Posterior cingulate gyrus (tissue), 11 donors: ENCODE data around the gene BATF2.
"Not testable (repeated sequence)": the region's sequence is repeated elsewhere in the genome, so short reads cannot be mapped to it uniquely, and the experiment has no call there.

ENCODE experiments used
- DNase-seq, 10 donors: peaks; one replicate each; pipeline versions ENCODE4 v3.0.0 to v3.0.0-alpha.2; 2020 to 2021; ENCODE audit warnings: mixed read lengths in 3 of 10
- intact Hi-C: fragments of 100-400 bp; cut with DNase I; formaldehyde crosslinking; loops from one replicate; pipeline ENCODE4 v1.15.1; 2023

BATF2 gene

GRCh38 chr11:65014726-65015227, 18.0 kb upstream of the BATF2 start:
- peak in 1 of 10 donors; percentile 33 for DNase-seq

GRCh38 chr11:65013888-65014725, 17.3 kb upstream of the BATF2 start, which contains the start of gene ARL2:
Gene ARL2 (plus strand): TSS chr11:65014160. CDS start chr11:65014208, 48 bp downstream.
- intact Hi-C loops, result loop anchor here (1.0 to 5.0 kb wide), 6 partner anchors 13 to 167 kb away; partner anchors contain the start of genes CDCA5, SAC3D1, SNX15 and ZFPL1
- peak; percentile 91 to 99 (median 94) for DNase-seq

More at GRCh38 chr11:65014726-65015227, 18.0 kb upstream of the BATF2 start:
- intact Hi-C loops, result loop anchor here (1.0 to 5.0 kb wide), 5 partner anchors 13 to 167 kb away; partner anchors contain the start of genes CDCA5, SAC3D1, SNX15 and ZFPL1

- intact Hi-C loops, result loop anchor here (2.0 to 5.0 kb wide), 3 partner anchors 86 to 166 kb away; no protein-coding TSS in a partner anchor
- DNase-seq, result peak; percentile 81 to 98 (median 89)
Observed at GRCh38 chr11:65013130-65013887, 16.5 kb upstream of the BATF2 start.

- no peak for DNase-seq
- intact Hi-C loops, result no loop called here
Observed at GRCh38 chr11:65008873-65009272, 12.1 kb upstream of the BATF2 start.

GRCh38 chr11:65008016-65008415, 11.2 kb upstream of the BATF2 start:
- intact Hi-C loops, result no loop called here
- DNase-seq, result no peak

GRCh38 chr11:65003968-65004367, 7.2 kb upstream of the BATF2 start:
- DNase-seq, intact Hi-C loops: not testable (repeated sequence)

GRCh38 chr11:65003282-65003681, 6.5 kb upstream of the BATF2 start:
- intact Hi-C loops, result no loop called here
- peak in 2 of 10 donors; percentile 3 to 54 for DNase-seq

GRCh38 chr11:65002706-65003105, 5.9 kb upstream of the BATF2 start:
- intact Hi-C loops, result no loop called here
- DNase-seq, result peak in 1 of 10 donors; percentile 64

- intact Hi-C loops, result no loop called here
- DNase-seq, result peak in 1 of 10 donors; percentile 21
Observed at GRCh38 chr11:64999478-64999877, 2.7 kb upstream of the BATF2 start.

GRCh38 chr11:64998690-64999431, 2.1 kb upstream of the BATF2 start:
- peak in 1 of 10 donors; percentile 4 for DNase-seq
- intact Hi-C loops, result no loop called here

- peak in 1 of 10 donors; percentile 4 for DNase-seq
- intact Hi-C loops, result no loop called here
Observed at GRCh38 chr11:64998141-64998540, 1.4 kb upstream of the BATF2 start.

- intact Hi-C loops, result no loop called here
- DNase-seq, result peak in 1 of 10 donors; percentile 10
Observed at GRCh38 chr11:64996327-64996709, 453 bp downstream of the BATF2 start.

GRCh38 chr11:64994318-64994717, 2.5 kb downstream of the BATF2 start:
- intact Hi-C loops, result no loop called here
- DNase-seq, result peak in 1 of 10 donors; percentile 9

- DNase-seq, result peak in 2 of 10 donors; percentile 14 to 59
- intact Hi-C loops, result no loop called here
Observed at GRCh38 chr11:64990222-64990923, 6.4 kb downstream of the BATF2 start.

GRCh38 chr11:64989416-64989815, 7.4 kb downstream of the BATF2 start:
- peak in 2 of 10 donors; percentile 46 to 71 for DNase-seq
- intact Hi-C loops, result no loop called here

GRCh38 chr11:64987998-64988854, 8.5 kb downstream of the BATF2 start:
- DNase-seq, result peak in 2 of 10 donors; percentile 55 to 58
- intact Hi-C loops, result no loop called here

GRCh38 chr11:64983339-64983738, 13.4 kb downstream of the BATF2 start:
- intact Hi-C loops, result not testable (repeated sequence)
- DNase-seq, result peak in 1 of 10 donors; percentile 42

- DNase-seq, result no peak
- intact Hi-C loops, result no loop called here
Observed at GRCh38 chr11:64976651-64977050, 20.1 kb downstream of the BATF2 start.
